GM21447 (cell line): ENCODE measurements around the gene IRAK3.
A peak's percentile ranks its signal among the peaks of the same experiment; 100 is the strongest.

Experiments
- ATAC-seq: cut with Tn5 transposase; IDR thresholded peaks from one replicate; pipeline ENCODE4 v1.9.1; 2021; ENCODE audit not compliant: unreplicated experiment

The IRAK3 gene

DNA sequence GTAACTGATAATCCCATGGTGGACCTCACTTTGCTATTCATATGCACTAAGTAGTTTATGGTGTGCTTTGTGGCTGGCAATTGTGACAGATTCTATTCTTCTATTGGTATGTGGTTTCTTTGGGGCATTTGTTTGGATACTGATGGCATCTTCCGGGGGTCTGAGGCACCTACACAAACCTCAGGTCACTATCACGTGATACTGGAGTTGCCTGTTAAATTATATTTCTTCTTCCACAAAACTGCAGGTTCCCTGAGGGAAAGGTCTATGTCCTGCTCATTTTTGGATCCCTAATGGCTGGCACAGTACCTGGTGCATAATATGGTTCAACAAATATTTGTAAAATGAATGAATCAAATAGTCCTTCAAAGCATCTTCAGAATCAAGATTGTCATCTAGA, 63.8 kb downstream of the IRAK3 start:
- no peak for ATAC-seq

DNA sequence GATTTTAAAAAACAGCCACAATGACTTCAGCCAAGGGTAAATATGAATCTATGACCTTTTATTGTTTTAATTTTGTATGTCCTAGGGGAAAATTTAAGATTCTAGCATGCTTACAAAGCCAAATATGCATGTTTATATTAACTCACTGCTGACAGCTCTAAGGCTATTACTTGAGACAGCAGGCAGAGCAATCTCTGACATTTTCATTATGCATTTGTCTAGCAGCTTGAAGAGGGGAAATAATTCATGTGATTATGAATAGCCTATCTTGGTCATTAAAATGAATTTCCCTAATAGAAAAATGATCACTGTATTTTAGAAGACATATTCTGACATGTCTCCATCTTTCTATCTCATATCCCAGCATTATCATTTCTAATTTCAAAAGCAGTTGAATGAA, 66.7 kb downstream of the IRAK3 start:
- no peak for ATAC-seq

DNA sequence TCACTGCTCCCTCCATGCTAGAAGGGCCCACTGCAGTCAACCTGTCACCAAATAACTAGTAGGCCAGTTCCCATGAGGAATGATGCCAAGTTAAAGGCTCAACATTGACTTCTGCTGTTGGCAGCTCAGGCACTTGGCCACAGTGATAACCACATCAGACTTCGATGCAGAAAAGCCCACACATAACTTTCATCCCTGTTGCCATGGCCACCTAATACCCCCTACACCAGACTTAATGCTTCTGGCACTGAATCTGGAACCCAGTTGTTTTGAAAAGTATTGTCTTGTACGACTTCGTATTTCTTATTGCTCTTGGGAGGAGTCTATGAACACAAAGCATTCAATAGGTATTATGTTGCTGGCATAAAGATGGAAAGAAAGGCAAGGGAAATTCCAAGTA, 69.0 kb downstream of the IRAK3 start:
- no peak for ATAC-seq

DNA sequence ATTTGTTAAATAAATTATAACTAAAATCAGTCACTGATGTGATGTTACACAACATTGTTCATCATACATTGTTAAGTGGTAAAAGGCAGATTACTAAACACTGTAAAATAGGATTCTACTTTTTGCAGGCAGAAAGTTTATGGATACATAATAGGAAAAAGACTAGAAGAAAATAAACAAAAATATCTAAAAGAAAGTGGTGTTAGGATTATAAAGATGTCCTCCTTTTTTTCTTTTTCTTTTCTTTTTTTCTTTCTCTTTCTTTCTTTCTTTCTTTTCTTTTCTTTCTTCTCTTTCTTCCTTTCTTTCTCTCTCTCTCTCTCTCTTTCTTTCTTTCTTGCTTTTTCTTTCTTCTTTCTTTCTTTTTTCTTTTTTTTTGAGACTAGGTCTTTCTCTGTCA, 73.7 kb downstream of the IRAK3 start:
- ATAC-seq: no peak

DNA sequence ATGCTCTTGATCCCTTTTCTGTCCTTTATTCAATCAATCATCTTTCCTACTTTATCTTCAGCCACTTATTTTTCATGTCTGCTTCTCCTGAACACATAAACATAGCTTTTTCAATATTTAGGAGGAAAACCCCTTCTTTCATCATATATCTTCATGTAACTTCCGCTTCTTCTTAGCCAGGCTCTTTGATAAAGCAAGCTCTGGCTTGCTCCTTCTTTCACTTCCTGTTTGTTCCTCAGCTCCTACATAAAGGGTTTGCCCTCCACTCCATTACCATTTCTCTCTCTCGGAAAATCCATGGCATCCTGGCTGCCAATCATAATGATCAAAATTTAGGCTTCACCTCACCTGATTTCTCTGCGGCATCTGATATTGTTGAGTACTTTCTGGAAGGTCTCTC, 79.5 kb downstream of the IRAK3 start:
- peak; percentile 54 for ATAC-seq

DNA sequence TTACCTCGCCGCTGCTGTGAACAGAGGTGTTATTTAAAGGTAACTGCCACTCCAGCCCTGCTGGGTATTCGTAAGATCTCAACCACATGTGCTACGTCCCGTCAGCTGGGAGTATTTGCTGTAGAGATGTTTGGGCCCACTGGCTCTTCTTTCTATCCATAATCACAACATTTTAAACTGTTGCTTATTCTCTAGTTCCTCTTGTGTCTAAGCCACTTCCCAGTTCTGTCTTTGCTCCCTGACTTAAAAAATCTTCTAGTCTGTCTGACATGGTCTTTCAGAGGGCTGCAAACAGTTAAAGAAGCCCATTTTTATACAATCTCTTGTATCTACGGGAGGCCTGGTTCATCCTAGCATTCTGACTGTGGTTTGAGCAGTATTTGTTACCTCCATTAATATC, 80.1 kb downstream of the IRAK3 start:
- ATAC-seq: no peak

DNA sequence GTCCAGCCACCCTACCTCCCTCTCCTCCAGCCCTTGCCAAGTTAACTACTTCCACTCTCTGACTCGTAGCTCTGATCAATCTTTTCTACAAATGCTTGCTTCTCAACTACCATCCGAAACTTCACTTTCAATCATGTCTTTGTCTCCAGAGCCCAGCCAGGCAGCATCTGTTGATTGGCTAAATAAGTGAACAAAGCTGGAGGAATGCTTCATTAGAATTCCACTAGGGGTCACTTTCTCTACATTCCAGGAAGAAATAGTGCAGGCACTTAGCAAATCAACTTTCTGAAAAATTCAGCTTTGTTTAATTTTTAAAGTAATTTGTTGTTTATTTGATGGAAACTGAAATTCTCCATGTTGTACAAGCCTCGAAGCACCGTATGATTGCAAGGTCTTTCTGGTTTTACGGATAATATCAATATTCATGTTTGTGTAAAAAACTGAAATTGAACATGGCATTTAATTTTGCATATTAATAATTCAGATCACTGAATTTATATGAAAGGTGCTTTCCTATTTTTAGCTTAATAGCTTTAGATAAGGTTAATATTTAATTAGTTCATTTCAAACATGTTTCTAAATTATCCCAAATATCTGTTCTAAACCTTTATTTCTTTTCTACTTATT, 80.9 kb downstream of the IRAK3 start:
- peak; percentile 56 for ATAC-seq

DNA sequence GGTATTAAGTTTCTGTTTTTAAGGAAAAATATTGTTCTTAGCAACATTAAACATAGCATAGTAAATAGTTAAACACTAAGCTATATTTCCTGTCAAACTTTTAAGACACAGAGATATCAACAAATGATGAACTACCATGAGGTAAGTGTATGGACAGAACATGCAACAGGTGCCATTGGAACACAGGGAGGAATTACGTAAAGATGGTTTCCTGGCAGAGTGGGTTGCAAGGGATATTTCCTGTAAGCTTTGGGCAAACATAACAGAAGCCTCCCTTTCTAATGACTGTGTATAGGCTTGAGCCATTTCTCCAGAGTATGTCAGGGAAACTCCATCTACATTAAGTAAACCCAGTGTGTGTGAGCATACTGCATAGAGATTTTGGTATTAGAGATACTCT, 81.6 kb downstream of the IRAK3 start:
- no peak for ATAC-seq

DNA sequence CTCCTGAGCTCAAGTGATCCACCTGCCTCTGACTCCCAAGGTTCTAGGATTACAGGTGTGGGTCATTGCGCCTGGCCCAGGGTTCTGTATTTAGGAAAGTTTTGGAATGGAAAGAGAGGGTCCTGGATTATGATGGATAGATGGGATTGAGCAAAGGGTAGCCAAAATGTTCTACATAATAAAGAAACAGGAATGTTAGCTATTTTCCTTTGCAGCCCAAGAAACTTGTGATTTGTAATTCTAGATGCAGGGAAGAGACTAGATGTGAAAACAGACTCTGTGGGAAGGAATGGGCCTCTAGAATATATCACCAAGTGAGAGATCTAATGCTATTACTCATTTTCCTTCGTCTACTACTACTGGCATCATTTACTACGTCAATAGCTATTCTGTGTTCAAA, 83.6 kb downstream of the IRAK3 start:
- ATAC-seq: no peak

DNA sequence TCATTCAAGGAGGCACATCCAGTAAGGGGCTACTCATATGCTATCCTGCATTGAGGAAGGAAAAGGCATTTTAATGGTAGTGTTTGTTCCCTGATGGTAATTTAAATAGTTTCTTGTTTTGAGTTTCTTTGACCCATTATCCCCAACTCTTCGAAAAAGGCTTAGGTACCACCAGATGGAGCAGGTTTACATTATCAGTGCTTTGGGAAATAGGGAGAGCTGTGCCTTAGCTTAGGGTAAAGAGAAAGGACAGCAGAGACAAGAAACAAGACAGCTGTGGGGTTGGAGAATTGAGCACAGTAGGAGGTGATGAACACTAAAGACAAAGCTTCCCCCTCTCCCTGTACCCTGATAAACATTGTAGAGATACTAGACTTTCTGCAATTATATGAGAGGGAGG, 84.1 kb downstream of the IRAK3 start:
- ATAC-seq: no peak

DNA sequence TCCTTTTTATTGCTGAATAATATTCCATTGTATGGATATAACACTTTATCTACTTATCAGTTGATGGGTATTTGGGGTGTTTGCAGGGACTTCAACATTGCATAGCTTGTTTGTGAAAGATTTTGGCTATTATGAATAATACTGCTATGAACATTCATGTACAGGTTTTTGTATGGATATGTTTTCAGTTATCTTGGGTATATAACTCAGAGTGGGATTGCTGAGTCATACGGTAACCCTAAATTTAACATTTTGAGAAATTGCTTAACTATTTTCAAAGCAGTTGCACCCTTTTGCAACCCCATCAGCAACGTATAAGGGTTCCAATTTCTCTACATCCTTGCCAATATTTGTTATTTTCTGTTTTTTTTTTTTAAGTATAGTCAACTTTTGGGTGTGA, 86.0 kb downstream of the IRAK3 start:
- no peak for ATAC-seq

DNA sequence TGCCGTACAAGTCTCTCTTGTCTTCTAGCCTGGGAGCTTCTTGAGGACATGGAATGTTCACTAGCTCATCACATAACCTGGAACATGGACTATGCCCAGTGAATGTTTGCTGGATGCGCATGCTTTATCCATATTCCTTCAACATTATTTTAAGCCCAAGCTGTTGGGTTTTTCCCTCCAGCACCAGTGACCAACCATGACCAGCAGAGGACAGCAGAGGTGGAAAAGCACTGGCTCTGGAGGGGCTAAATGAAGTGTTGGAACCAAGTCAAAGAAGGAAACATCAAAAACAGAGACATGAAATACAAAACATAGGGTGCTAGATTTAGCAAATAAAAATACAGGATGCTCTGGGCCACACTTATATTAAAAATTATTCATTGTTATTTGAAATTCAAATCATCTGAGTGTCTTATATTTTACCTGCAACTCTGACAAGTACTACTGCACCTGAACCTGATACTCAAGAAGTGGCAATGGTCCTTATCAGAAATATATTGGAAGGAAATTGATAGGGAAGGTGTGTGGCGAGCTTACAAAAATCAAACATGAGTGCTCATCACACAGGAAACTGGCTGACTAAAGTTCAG, 90.2 kb downstream of the IRAK3 start:
- ATAC-seq: no peak

DNA sequence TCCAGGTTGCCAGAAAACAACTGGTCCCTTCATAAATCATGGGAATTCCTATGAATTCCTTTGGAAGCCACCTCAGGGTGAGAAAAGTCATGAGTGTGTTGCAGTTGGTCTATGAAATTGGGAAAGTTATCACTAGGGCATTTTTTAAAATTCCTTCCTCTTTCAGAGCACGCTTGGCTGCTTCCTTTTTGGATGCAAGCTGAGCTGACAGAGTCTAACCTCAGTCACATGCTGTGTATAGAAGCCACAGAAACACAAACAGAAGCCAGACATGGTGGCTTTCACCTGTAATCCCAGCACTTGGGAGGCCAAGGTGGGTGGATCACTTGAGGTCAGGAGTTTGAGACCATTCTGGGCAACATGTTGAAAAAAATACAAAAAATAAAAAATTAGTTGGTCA, 91.5 kb downstream of the IRAK3 start:
- no peak for ATAC-seq

DNA sequence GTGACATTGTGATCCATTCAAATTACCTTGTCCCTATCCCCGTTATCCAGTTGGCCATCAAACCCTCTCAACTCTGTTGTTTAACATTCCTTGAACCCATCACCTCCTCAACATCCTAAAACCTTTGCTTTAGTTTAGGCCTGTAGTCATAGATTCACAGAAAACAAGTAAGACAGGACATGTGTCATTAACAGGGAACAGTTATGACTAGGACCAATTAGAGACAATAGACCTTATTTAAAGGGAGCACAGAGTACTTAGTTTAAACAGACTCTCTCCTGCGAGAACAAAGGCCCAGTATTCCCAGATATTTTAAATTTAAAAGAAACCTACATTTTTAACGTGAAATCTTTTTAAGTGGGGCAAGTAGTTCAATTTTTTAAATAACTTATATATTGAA, 93.2 kb downstream of the IRAK3 start:
- ATAC-seq: no peak

DNA sequence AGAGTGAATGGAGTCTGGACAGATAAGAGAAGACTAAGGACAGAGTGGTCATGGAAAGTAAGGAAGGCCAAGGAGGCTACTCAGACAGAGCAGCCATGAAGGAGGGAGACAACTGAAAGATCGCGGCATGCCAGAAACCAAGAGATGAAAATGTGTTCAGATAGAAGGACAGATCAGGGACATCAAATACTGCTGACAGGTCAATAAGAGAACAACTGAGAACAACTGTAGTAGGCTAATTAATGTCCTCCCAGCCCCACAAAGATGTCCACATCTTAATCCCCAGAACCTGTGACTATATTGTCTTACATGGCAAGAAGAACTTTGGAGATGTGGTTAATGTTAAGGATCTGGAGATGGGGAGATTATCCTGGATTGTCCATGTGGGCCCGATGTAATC, 98.3 kb downstream of the IRAK3 start:
- ATAC-seq: no peak

DNA sequence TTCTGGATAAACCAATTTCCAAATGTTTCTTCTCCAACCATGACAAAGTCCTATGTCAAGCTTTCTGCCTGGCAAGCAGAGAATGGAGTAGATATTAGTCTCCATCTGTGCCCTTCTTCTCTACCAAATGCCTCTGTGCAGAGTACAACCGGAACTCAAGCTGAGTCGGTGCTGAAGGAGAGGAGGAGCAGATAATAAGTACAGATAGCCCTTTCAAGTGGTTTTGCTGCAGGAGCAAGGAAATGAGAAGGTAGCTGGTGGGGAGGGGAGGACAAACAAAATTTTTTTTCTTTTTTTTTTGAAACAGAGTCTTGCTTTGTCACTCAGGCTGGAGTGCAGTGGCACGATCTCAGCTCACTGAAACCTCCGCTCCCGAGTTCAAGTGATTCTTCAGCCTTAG, 99.1 kb downstream of the IRAK3 start:
- ATAC-seq: no peak

DNA sequence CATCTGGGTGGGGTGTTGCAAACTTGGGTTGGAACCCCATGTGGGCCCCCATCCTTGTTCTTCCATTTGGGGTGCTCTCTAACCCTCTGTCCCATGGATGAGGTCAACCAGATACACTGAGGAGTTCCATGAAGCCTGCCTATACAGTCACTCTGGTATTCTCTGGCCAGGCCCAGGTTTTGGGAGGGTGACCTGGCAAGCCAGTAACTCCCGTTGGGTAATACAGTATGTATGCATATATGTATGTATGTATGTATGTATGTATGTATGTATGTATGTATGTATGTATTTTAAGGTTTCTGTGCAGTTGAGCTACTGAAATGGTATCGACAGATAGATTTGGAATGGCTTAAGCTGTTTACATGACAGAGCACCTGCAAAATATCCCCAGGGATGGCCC, 100.5 kb downstream of the IRAK3 start:
- no peak for ATAC-seq

DNA sequence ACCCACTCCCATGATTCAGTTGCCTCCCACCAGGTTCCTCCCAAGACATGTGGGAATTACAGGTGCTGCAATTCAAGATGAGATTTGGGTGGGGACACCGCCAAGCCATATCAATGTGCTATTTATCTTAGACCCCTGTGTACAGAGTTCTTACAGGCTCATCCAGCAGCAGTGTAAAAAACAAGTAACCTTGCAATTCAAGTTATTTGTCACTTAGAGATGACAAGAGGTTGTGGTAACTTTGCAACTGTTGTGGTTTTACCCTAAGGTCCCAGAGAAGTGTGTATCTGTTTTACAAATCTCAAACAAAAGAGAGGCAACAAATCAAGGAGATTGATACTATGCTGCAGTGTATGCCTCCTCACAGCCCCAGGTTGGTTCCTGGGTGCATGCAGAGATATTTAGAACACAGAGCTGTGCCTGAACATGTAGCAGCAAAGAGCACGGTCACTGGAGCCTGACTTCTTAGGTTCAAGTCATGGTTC, 101.7 kb downstream of the IRAK3 start:
- no peak for ATAC-seq

DNA sequence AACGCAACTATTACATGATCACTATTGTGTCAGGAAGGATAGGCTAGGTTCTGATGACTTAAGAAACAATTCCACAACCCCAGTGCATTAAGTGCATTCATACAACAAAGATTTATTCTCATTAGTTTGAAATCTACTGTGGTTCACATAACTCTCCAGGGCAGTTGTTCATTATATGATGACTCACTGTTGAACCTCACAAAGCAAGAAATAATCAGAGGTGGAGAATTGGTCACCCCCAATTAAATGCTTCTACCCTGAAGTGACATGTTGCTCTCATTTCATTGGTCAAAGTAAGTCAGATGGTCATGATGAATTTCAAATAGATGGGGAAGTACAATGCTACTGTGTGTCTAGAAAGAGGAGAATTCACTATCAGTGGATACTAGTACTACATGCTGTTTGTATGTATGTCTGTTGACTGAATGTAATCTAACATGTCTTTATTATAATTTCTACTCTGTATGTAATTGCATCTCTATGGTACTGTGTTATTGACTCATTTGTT, 107.2 kb downstream of the IRAK3 start:
- no peak for ATAC-seq

DNA sequence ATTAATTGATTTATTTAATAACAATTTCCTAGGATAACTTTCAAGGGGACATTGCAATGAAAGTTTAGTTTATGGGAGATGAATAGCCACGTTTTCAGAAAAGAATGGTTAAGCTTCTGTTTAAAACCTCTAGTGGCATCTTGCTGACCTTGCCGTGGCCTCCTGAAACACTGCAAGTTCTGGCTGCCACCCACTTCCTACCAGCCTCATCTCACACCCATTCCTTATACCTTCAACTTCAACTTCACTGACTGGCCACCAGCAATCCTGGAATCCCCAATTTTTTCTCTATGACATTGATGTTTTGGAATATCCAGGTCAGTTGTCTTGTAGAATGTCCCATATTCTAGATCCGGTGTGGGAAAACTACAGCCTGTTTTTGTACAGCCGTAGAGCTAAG, 108.1 kb downstream of the IRAK3 start:
- no peak for ATAC-seq

DNA sequence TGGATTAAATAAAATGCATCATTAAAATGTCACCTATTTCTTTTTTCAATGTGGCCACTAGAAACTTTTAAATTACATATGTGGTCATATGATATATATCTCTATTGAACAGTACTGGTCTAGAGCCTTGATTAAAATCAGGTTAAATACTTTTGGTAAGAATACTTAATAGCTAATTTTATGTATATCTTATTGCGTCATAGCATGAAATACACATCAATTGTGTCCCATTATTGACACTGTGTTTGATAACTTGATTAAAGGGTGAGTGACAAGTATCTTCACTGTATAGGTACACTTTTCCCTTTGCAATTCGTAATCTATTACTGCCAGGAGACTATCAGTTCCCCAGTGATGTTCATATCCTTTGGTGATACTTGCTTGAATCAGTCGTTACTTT, 108.9 kb downstream of the IRAK3 start:
- no peak for ATAC-seq

DNA sequence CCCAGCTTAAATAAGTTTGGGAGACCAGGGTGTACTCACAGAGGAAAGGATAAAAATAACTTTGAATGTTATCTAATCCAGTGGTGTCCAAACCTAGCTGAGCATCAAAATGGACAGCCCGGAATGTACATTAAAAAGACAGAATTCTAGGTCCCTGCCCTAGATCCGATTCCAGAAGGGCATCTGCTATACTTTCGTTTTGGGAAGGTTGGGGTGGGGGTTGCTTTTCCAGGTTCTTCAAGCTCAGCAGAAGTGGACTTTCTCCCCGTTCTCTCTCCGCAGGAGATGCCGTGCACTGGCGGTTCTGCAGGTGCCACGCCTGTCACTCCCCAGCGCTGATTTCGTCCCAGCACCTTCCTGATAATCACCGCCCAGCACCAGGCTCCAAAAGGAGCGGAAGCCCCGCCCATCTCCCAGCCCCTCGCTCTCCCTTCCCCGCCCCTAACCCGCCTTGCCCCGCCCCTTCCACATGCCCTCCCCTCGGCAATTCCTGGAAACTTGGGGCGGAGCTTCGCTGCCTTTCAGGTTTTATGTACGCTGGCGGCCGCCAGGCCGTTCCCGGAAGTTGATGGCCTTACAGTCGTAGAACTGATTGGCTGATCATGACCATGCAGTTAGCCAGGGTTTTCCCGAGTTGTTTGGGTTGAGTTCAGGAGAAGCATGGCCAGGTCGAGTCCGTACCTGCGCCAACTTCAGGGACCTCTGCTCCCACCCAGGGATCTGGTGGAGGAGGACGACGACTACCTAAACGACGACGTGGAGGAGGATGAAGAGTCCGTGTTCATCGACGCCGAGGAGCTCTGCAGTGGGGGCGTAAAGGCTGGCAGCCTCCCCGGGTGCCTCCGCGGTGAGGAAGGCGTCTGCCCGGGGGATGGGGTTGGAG, 113.2 kb downstream of the IRAK3 start, which contains the start of gene HELB:
Gene HELB (plus strand): TSS at position 550 of the 883 bp plus-strand sequence. CDS start 111 bp downstream, at position 661.
- ATAC-seq: peak; percentile 92
